Prostate gland (tissue), 2 donors: ENCODE results near the gene RBM33. TPM values are rescaled to one million over a fixed set of nuclear protein-coding genes. Genes with fewer than 3 reads are reported as not detected.
A peak's percentile ranks its signal among the peaks of the same experiment; 100 is the strongest.

ENCODE experiments used
- DNase-seq: peaks from one replicate; pipeline ENCODE4 v3.0.0-alpha.2; 2019; ENCODE audit warnings: low spot score
- H3K27ac ChIP-seq, 2 donors: fragments of 200-600 bp; sonication (generic); 2 replicates each; pipeline ENCODE4 v1.5.1; 2017 to 2019
- H3K27me3 ChIP-seq: fragments of 200-600 bp; sonication (generic); replicated peaks from 2 replicates; pipeline ENCODE4 v1.5.1; 2019; ENCODE audit not compliant: insufficient read depth
- H3K36me3 ChIP-seq, 2 donors: fragments of 200-600 bp; sonication (generic); 1 replicate in 1 of 2; 2 replicates in 1 of 2; pipeline versions ENCODE4 v1.5.1 to v1.8.1; 2017 to 2019
- H3K4me1 ChIP-seq: fragments of 200-600 bp; sonication (generic); replicated peaks from 2 replicates; pipeline ENCODE4 v1.5.1; 2019
- H3K4me3 ChIP-seq, 2 donors: fragments of 200-600 bp; sonication (generic); 2 replicates each; pipeline ENCODE4 v1.5.1; 2017 to 2019
- H3K9me3 ChIP-seq: fragments of 200-600 bp; sonication (generic); 2 replicates; pipeline ENCODE4 v1.5.1; 2017
- POLR2A ChIP-seq: fragments of 450-650 bp; IDR thresholded peaks from one replicate; pipeline ENCODE4 v1.6.1; 2016; ENCODE audit warnings: antibody characterized with exemption, mild to moderate bottlenecking
- POLR2AphosphoS5 ChIP-seq: sonication (generic); formaldehyde crosslinking; IDR thresholded peaks from one replicate; pipeline ENCODE4 v1.6.1; 2017; ENCODE audit warnings: antibody characterized with exemption
- WGBS: methylation state at CpG from one replicate; pipeline ENCODE4 v1.1.5; 2018; 5-methylcytosine and 5-hydroxymethylcytosine counted together
- intact Hi-C: fragments of 100-400 bp; cut with DNase I; formaldehyde crosslinking; loops from one replicate; pipeline ENCODE4 v1.14.2; 2022
- total RNA-seq, 2 donors: library from RNA; depleted of rRNA; stranded (reverse); fragments of >200 nt; gene quantifications; one replicate each; pipeline ENCODE4 v1.1.0, GENCODE V29; 2016
- TF ChIP-seq, protein P1 (sequence below), 4 experiments: fragments of 200-600 bp in 2 of 4; fragments of 450-650 bp in 2 of 4; sonication (generic) in 2 of 4; IDR thresholded peaks; 1 replicate in 3 of 4; 2 replicates in 1 of 4; pipeline ENCODE4 v1.5.1; 2016 to 2019; ENCODE audit warnings: antibody characterized with exemption in 4 of 4, mild to moderate bottlenecking in 2 of 4, moderate library complexity in 2 of 4

RBM33 gene
- total RNA-seq, 2 donors from 2014 or later, result 33.2 to 82.9 TPM

DNA sequence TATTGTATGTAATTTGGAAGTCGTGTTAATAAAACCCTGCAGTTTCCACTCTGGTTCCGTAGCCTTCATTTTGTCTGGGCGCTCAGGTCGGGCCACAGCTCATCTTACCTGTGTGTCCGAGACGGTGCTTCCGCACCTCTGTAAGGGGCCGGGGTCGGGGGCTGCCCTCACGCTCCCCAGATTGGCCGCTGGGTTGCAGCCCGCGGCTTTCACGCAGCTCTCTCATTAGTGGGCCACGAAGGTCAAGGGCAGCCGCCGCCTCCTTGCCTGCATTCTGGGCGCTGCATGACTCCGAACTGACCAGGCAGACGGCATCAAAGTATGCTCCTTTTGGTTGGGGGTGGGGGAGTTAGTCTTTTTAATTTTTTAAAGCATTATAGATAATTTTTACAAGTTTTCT is 137.0 kb downstream of the RBM33 start:
- 89% methylated on average over 20 of the region's 20 CpGs for WGBS
- Histone ChIP-seq H3K4me3 (no peak overlapping the region), H3K4me1 (no peaks in the 10 kb centered on the region), H3K36me3 (peaks cover 0 to 6% of the 10 kb centered on the region in 2 donors), H3K27ac (no peak overlapping the region), H3K27me3 (no peaks in the 10 kb centered on the region), H3K9me3 (no peaks in the 10 kb centered on the region)
- no peak for TF ChIP-seq POLR2A
- TF ChIP-seq, protein P1, sequence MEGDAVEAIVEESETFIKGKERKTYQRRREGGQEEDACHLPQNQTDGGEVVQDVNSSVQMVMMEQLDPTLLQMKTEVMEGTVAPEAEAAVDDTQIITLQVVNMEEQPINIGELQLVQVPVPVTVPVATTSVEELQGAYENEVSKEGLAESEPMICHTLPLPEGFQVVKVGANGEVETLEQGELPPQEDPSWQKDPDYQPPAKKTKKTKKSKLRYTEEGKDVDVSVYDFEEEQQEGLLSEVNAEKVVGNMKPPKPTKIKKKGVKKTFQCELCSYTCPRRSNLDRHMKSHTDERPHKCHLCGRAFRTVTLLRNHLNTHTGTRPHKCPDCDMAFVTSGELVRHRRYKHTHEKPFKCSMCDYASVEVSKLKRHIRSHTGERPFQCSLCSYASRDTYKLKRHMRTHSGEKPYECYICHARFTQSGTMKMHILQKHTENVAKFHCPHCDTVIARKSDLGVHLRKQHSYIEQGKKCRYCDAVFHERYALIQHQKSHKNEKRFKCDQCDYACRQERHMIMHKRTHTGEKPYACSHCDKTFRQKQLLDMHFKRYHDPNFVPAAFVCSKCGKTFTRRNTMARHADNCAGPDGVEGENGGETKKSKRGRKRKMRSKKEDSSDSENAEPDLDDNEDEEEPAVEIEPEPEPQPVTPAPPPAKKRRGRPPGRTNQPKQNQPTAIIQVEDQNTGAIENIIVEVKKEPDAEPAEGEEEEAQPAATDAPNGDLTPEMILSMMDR (IDR thresholded peaks at IDR 0.05), result no peak
- no peak for TF ChIP-seq POLR2AphosphoS5
- DNase-seq, result no peak
- intact Hi-C loops, result no loop called here

DNA sequence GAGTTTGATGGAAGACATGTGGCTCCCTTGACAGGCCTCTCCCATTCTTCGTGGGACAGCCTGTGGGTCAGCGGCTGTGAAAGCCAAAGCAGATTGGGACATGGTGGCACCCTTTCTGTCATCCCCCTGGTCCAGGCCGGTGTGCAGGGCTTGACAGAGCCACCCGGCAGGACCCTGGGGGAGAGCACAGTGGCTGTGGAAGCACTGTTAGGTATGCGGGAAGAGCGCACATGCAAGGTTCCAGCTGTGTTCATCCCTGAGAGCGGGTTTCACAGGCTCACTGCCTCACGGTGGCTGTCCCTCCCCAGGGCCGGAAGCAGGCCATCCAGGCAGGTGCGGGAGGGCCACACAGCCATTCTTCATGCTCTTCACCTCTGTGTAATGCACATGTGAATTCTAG is 138.0 kb downstream of the RBM33 start:
- Histone ChIP-seq H3K4me3 (no peak overlapping the region), H3K4me1 (no peaks in the 10 kb centered on the region), H3K36me3 (peaks cover 0 to 4% of the 10 kb centered on the region in 2 donors), H3K27ac (no peak overlapping the region), H3K27me3 (no peaks in the 10 kb centered on the region), H3K9me3 (no peaks in the 10 kb centered on the region)
- no peak for DNase-seq
- WGBS, result 90% methylated on average over 10 of the region's 10 CpGs
- intact Hi-C loops, result no loop called here
- TF ChIP-seq, protein P1 (IDR thresholded peaks at IDR 0.05), result no peak
- TF ChIP-seq POLR2AphosphoS5, result no peak
- no peak for TF ChIP-seq POLR2A

DNA sequence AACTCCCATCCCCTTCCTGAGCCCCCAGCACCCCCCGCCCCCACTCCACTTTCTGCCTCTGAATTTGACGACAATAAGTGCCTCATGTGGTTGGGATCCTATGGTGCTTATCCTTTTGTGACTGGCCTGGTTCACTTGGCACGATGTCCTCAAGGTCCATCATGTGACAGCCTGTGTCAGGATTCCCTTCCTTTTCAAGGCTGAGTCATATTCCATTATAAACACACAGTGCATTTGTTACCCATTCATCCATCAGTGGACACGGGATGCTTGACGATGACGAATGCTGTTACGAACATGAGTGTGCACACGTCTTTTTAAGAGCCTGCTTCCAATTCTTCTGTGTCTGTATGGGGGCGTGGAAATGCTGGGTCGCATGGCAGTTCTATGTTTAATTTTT is 141.1 kb downstream of the RBM33 start:
- DNase-seq, result no peak
- Histone ChIP-seq H3K27me3 (no peaks in the 10 kb centered on the region), H3K36me3 (peaks cover 0 to 4% of the 10 kb centered on the region in 2 donors), H3K9me3 (no peaks in the 10 kb centered on the region), H3K27ac (no peak overlapping the region), H3K4me3 (no peak overlapping the region), H3K4me1 (no peaks in the 10 kb centered on the region)
- WGBS, result 93% methylated on average over 10 of the region's 10 CpGs
- TF ChIP-seq POLR2A (no peak), POLR2AphosphoS5 (no peak)
- TF ChIP-seq, protein P1 (IDR thresholded peaks at IDR 0.05), result no peak
- intact Hi-C loops, result no loop called here

DNA sequence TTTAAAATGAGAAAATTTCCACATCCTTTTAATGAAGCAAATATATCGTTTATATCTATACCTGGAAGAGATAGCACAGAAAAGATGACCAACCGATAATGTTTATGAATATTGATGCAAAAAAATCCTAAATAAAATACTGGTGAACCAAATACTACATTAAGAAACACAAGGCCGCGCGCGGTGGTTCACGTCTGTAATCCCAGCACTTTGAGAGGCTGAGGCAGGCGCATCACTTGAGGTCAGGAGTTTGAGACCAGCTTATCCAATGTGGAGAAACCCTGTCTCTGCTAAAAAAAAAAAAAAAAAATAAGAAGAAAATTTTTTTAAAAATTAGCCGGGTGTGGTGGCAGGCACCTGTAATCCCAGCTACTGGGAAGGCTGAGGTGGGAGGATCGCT is 142.0 kb downstream of the RBM33 start:
- TF ChIP-seq, protein P1 (IDR thresholded peaks at IDR 0.05), result no peak
- no peak for TF ChIP-seq POLR2A
- no peak for TF ChIP-seq POLR2AphosphoS5
- 93% methylated on average over 10 of the region's 10 CpGs for WGBS
- Histone ChIP-seq H3K4me3 (no peak overlapping the region), H3K27me3 (no peaks in the 10 kb centered on the region), H3K36me3 (peaks cover 0 to 4% of the 10 kb centered on the region in 2 donors), H3K4me1 (no peaks in the 10 kb centered on the region), H3K9me3 (no peaks in the 10 kb centered on the region), H3K27ac (no peak overlapping the region)
- intact Hi-C loops, result no loop called here
- no peak for DNase-seq

DNA sequence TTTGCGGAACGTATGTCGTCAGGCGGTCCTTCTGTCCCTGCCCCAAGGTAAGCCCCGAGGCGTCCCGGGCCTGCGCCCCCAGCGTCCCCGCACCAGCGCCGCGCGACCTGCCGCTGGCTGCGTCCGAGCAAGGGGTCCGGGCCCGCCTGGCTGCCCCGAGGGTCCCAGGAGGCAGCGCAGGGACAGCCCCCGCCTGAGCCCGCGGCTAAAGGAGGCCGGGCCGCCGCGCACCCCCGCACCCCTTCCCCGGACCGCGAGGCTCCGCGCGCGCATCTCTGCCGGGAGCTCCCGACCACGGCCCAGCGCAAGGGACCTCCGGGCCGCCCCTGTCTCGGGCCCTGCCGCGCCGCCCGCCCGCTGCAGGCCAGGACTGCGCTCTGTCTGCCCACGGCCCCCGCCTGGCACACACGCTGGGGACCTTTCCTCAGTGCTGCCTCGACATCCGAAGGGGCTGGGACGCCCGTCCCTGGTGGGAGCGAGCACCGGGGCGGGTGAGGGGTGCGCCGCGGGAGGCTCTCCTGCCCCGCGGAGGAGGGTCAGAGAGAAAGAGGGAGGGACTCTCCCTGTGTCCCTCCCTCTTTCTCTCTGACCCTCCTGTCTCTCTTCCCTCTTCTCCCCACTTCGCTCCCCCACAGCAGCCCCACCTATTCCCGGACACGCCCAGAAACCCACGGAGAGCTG is 142.8 kb downstream of the RBM33 start:
- TF ChIP-seq POLR2A (no peak), POLR2AphosphoS5 (no peak)
- TF ChIP-seq, protein P1 (IDR thresholded peaks at IDR 0.05), result no peak
- no peak for DNase-seq
- H3K36me3 ChIP-seq, result peaks cover 0 to 4% of the 10 kb centered on the region in 2 donors
- no peak overlapping the region for H3K27ac ChIP-seq
- intact Hi-C loops, result no loop called here
- no peaks in the 10 kb centered on the region for H3K27me3 ChIP-seq
- no peaks in the 10 kb centered on the region for H3K9me3 ChIP-seq
- no peaks in the 10 kb centered on the region for H3K4me1 ChIP-seq
- 1% methylated on average over 61 of the region's 68 CpGs for WGBS
- peak overlapping the region; percentile 26 to 31 for H3K4me3 ChIP-seq
